VCaP (cell line): Measurements from ENCODE around the gene USP7.

ENCODE experiments used
- H3K27ac ChIP-seq: fragments of 450-650 bp; 2 replicates; pipeline ENCODE4 v1.5.1; 2017
- TF ChIP-seq, protein P1 (sequence below): fragments of 450-650 bp; conservative IDR thresholded peaks from 2 replicates; pipeline ENCODE4 v1.5.1; 2017; ENCODE audit warnings: mild to moderate bottlenecking, moderate library complexity

USP7 gene

DNA sequence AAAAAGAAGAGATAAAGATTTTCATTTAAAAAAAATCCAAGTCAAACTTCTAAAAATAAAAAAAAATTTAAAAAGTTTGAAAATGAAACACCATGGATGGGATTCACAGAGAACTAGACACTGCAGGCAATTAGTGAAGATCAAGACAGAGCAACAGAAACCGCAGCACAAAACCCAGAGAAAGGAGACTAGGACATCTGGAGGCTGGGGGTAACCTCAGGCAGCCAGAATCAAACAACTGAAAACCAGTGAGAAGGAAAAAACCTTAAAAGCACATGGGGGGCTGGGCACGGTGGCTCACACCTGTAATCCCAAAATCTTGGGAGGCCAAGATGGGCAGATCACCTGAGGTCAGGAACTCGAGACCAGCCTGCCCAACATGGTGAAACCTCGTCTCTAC is 50.9 kb downstream of the USP7 start:
- peak overlapping the region; percentile 80 for H3K27ac ChIP-seq
- TF ChIP-seq, protein P1, sequence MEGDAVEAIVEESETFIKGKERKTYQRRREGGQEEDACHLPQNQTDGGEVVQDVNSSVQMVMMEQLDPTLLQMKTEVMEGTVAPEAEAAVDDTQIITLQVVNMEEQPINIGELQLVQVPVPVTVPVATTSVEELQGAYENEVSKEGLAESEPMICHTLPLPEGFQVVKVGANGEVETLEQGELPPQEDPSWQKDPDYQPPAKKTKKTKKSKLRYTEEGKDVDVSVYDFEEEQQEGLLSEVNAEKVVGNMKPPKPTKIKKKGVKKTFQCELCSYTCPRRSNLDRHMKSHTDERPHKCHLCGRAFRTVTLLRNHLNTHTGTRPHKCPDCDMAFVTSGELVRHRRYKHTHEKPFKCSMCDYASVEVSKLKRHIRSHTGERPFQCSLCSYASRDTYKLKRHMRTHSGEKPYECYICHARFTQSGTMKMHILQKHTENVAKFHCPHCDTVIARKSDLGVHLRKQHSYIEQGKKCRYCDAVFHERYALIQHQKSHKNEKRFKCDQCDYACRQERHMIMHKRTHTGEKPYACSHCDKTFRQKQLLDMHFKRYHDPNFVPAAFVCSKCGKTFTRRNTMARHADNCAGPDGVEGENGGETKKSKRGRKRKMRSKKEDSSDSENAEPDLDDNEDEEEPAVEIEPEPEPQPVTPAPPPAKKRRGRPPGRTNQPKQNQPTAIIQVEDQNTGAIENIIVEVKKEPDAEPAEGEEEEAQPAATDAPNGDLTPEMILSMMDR = no peak

DNA sequence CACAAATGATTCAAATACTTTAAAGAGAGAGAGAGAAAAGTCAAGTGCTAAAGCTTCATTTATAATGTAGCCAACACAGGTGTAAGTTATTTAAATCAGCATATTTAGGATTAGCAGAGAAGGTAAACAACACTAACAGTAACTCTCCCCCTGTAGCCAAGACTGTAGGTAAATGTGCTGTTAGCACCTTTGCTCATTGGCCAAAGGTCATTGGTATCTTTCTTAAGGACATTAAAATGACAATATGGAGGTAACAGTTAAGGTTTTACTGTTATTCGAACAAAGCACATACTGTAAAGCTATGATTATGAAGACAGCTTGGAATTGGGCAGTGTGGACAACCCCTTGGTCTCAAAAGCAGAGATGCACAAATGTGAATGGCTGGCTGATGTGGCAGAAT is 52.9 kb downstream of the USP7 start:
- TF ChIP-seq, protein P1 = no peak
- peak overlapping the region; percentile 80 for H3K27ac ChIP-seq

DNA sequence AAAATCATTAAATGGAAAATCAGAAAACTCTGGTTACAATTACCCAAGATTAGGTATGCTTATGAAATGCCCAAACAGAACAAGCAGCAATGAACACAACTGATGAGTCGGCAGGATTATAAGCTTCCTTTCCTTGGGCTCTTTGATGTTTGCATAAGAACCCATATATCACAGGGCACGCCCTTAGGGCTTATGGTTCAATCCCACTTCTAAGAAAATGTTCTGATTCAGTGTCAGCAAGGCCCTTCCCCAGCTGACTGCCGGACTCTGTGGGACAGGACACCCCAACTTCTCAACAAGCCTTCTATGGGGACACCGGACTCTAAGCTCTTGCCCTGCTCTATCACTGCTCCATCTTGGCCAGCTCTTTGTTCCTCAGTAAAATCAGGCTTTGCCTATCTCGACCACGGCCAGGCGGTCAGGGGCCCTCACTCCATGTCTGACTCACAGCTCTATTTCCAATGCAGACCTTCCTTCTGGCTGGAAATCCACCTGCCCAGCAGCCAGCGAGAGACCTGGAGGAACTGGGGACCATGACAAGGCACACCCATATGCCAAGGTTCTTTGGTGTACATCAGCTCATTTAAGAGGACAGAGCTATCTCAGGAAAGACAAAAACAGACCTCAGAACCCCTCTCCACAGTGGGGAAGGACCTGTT is 54.8 kb downstream of the USP7 start:
- peak overlapping the region; percentile 80; the same call in 1 of the 2 replicates for H3K27ac ChIP-seq
- TF ChIP-seq, protein P1 = no peak

DNA sequence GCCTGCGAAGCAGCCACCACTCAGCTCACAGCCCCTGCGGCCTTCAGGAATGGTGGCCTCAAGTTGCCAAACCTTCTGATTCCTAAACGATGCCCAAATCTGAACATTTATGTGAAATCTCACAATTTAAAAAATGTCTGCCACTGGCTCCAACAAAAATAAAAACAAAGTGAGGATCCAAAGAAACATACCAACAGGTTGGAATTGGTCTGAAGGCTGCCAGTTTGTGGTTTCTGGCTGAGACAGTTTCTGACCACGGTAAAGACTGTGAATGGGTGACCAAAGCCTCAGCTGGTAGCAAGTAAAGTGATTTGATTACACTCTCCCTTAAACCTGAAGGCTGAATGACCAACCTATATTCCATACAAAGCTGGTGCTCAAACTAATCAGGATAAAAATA is 56.6 kb downstream of the USP7 start:
- H3K27ac ChIP-seq = no peak overlapping the region

DNA sequence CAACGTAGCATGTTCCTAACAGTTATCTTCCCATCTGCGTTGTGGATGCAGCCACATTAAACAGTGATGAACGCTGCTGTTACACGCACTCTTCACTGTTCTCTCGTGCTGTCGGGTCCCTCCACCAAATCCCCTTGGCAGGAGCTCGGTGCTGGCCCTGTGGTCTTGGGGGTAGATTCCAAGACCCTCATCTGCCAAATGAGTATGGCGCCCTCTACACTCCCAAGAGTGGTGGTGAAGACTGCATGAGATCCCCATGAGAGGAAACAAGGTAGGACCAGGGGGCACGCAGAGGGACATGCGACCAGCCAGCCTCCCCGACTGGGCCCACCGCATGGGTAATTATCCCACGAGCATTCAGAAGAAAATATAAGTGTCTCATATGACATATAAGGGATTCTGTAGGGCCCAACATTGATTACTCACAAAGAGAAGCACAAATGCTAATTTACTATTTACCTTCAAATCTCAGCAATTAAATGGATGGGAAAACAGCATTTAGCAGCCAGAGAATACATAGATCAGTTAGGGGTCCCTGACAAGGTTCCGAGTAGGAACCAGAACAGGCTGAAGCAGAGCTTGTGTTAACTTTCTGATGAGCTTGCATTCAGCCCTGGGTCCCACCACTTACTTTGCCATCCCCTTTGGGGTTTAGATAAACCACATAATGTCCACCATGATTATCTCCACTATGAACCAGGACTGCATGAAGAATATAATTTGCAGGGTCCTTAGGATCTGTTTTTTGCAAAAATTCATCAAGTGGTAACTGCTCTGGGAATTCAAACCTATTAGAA is 57.7 kb downstream of the USP7 start:
- no peak overlapping the region for H3K27ac ChIP-seq
- TF ChIP-seq, protein P1 = no peak

More for the DNA sequence above, 56.6 kb downstream of the USP7 start:
- TF ChIP-seq, protein P1 = no peak

DNA sequence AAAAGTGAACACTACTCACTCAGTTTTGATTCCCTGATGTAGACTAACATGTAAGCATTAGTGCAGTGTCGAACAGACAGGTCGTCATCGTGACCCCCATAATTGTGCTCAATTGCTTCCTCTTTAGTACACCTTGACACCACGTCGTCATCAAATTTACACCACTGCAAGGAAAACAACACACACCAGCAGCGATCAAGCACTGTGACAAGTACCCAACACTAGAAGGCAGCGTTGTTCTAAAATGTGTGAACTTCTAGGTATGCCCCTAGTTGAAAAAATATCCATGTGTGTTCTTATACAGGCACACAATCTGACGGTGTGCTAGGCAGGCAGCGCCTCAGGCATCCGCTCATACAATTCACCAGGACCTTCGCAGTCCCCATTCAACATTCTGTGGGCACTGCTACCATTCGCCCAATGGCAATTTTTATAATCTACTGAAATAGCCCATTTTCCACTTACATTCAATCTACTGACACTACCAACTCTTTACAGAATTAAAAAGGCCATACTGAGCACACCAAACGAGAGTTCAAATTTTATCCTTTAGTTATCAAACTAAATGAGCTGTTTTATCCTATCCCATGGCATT is 58.4 kb downstream of the USP7 start:
- no peak overlapping the region for H3K27ac ChIP-seq
- TF ChIP-seq, protein P1 = peak; percentile 61

DNA sequence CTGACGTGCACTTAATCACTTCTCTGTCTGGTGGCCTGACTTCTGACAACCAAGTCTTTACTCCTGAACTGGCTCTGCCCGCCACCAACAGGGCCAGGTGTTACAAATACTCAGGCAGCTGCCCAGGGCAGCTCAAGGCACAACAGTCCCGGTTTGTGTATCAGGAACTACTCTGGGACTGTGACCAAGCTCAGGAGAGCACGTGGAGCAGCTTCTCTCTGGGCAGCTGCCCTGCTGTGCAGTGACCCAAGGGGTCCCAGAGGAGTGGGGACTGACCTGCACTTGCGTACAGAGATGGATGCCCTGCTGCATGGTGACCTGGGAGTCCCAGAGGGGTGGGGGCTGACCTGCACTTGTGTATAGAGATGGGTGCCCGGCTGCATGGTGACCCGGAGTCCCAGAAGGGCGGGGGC is 59.7 kb downstream of the USP7 start:
- H3K27ac ChIP-seq = no peak overlapping the region
- TF ChIP-seq, protein P1 = no peak
